Upper lobe of right lung (tissue), 1 donor: ENCODE results near the gene PCDHGC4. TPM values are rescaled to one million over a fixed set of nuclear protein-coding genes. Genes with fewer than 3 reads are reported as not detected.
A peak's percentile ranks its signal among the peaks of the same experiment; 100 is the strongest.

Experiments used
- ATAC-seq: fragments of 200-7000 bp; cut with Tn5 transposase; one replicate; pipeline ENCODE4 v1.9.1; 2020; ENCODE audit warnings: mild to moderate bottlenecking, moderate library complexity
- DNase-seq: peaks from one replicate; pipeline ENCODE4 v3.0.0-alpha.2; 2020
- H3K27ac ChIP-seq: fragments of 200-600 bp; one replicate; pipeline ENCODE4 v1.8.0; 2022
- H3K27me3 ChIP-seq: fragments of 200-600 bp; one replicate; pipeline ENCODE4 v1.8.0; 2022; ENCODE audit warnings: mild to moderate bottlenecking
- H3K36me3 ChIP-seq: fragments of 200-600 bp; one replicate; pipeline ENCODE4 v1.8.0; 2022
- H3K4me1 ChIP-seq: fragments of 200-600 bp; one replicate; pipeline ENCODE4 v1.8.0; 2022
- H3K4me3 ChIP-seq: fragments of 200-600 bp; one replicate; pipeline ENCODE4 v1.8.0; 2022; ENCODE audit warnings: mild to moderate bottlenecking
- H3K9me3 ChIP-seq: fragments of 200-600 bp; one replicate; pipeline ENCODE4 v1.8.0; 2022
- intact Hi-C: fragments of 100-400 bp; cut with DNase I; formaldehyde crosslinking; loops from one replicate; pipeline ENCODE4 v1.11.0; 2022
- total RNA-seq: library from RNA; stranded (reverse); fragmentation: NEBNext Ultra II Directional; extraction: Animal tissue kit (Norgen Biotek cat#: 25700); gene quantifications from one replicate; pipeline ENCODE4 v1.2.1, GENCODE V29; 2021
- TF ChIP-seq, protein P1 (sequence below): fragments of 200-600 bp; IDR thresholded peaks from one replicate; pipeline ENCODE4 v1.8.0; 2022; ENCODE audit warnings: antibody characterized with exemption
- donor health status: DM: no; HTN: yes; CAD: no; lungs with severe emphysema.

The PCDHGC4 gene
- total RNA-seq, 1 donor from 2014 or later, result 1.8 TPM

- Histone ChIP-seq H3K4me3 (peak overlapping the region; percentile 56), H3K27ac (peak overlapping the region; percentile 76), H3K27me3 (no peaks in the 10 kb centered on the region), H3K9me3 (no peaks in the 10 kb centered on the region), H3K4me1 (peaks cover 44% of the 10 kb centered on the region), H3K36me3 (peaks cover 42% of the 10 kb centered on the region)
- ATAC-seq (no peak), DNase-seq (no peak)
- intact Hi-C loops, result no loop called here
- TF ChIP-seq, protein P1, sequence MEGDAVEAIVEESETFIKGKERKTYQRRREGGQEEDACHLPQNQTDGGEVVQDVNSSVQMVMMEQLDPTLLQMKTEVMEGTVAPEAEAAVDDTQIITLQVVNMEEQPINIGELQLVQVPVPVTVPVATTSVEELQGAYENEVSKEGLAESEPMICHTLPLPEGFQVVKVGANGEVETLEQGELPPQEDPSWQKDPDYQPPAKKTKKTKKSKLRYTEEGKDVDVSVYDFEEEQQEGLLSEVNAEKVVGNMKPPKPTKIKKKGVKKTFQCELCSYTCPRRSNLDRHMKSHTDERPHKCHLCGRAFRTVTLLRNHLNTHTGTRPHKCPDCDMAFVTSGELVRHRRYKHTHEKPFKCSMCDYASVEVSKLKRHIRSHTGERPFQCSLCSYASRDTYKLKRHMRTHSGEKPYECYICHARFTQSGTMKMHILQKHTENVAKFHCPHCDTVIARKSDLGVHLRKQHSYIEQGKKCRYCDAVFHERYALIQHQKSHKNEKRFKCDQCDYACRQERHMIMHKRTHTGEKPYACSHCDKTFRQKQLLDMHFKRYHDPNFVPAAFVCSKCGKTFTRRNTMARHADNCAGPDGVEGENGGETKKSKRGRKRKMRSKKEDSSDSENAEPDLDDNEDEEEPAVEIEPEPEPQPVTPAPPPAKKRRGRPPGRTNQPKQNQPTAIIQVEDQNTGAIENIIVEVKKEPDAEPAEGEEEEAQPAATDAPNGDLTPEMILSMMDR, result no peak
Measured at GRCh38 chr5:141514330-141515133, 29.7 kb downstream of the PCDHGC4 start.

DNA sequence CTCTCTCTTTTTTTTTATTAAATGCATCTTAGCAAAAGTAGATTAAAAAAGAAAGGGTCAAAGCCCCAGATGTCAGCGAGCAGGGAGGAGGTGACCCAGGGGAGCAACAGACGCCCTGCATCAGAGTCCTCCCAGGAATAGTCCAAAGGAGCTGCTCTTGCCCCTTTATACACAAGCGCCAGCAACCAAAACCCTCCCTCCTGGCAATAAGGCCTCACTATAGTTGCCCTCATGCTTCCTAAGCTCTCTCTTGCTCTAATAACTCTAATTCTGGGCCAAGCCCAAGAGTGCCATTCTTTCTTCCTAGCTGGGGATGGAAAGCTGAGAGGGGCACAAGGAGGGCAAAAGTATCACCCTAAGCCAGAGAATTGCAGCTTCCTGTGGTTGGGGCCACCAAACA lies 30.3 kb downstream of the PCDHGC4 start:
- H3K36me3 ChIP-seq, result peaks cover 48% of the 10 kb centered on the region
- peaks cover 47% of the 10 kb centered on the region for H3K4me1 ChIP-seq
- no peak overlapping the region for H3K4me3 ChIP-seq
- no peaks in the 10 kb centered on the region for H3K27me3 ChIP-seq
- ATAC-seq (no peak), DNase-seq (no peak)
- H3K27ac ChIP-seq, result peak overlapping the region; percentile 76
- TF ChIP-seq, protein P1, result no peak
- no peaks in the 10 kb centered on the region for H3K9me3 ChIP-seq
- intact Hi-C loops, result no loop called here

DNA sequence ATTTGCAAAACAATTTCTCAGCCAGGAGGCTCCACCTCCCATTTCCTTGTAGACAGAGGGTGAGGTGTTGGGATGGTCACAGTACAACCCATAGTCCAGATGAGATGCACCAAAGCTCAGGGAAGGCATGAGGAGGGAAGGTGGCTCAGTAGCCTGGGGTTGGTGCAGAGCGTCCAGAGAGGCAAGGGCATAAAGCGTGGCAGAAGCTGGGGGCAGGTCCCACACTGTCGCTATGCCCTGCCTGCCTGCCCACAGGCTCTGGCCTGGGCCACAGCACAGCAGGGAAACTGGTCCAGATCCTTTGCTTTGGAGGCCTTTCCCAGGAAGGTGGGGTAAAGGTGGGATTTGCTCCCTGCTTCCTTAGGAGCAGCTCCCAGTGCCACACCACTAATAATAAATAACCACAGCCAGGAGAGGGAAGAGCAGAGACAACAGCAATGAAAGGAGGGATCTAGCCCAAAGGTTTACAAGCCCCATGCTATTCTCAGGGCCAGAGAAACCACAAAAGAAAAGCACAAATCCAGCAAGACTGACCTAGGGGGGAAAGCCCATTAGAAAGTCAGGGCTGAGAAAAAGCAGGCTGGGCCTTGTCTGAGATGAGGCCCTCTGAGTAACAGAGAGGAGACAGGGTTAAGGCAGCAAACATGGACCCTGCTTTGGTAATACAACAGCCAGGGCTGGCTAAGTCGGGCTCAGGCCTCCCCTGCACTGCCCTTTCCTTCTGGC lies 31.3 kb downstream of the PCDHGC4 start:
- DNase-seq (no peak), ATAC-seq (no peak)
- Histone ChIP-seq H3K27me3 (no peaks in the 10 kb centered on the region), H3K36me3 (peaks cover 47% of the 10 kb centered on the region), H3K4me1 (peaks cover 56% of the 10 kb centered on the region), H3K4me3 (no peak overlapping the region), H3K9me3 (no peaks in the 10 kb centered on the region), H3K27ac (peak overlapping the region; percentile 76)
- intact Hi-C loops, result no loop called here
- TF ChIP-seq, protein P1, result no peak

DNA sequence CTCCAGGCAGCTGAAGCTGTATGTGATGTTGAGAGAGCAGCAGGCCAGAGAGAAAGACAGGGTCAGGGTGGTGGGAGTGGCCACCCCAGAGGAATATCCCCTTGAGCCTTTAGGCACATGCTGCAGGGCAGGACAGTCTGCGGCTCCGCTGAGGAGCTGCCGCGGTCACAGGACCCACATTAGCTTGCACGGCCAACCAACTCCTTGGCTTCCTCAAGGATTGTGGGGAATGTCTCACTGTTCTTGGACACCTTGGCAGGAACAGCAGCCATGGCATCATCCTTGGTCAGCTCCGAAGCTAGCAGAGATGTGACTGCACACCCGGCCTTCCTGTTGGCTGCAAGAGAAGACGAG lies 31.8 kb downstream of the PCDHGC4 start:
- intact Hi-C loops, result no loop called here
- Histone ChIP-seq H3K36me3 (peaks cover 42% of the 10 kb centered on the region), H3K4me1 (peaks cover 62% of the 10 kb centered on the region)

DNA sequence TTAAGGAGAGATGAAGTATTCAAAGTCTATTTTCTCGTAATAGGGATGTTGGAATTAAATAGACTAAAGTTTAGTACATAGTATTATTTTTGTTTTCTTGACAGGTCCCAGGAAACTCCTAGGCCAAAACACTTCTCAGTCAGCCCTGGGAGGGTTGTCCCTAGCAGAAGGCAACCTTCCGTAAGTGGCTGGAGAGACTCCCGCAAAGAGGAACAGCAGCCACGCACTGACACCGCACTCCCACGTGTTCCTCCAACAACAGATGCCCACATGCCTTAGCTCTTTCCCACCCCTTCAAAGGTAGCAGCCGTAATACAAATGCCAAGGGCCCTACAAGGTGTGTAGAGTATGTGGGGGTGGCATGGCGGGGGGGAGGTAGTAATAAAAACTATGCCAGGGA lies 32.5 kb downstream of the PCDHGC4 start:
- H3K27ac ChIP-seq, result peak overlapping the region; percentile 76
- H3K9me3 ChIP-seq, result no peaks in the 10 kb centered on the region
- DNase-seq (no peak), ATAC-seq (no peak)
- H3K27me3 ChIP-seq, result no peaks in the 10 kb centered on the region
- peaks cover 38% of the 10 kb centered on the region for H3K36me3 ChIP-seq
- intact Hi-C loops, result no loop called here
- TF ChIP-seq, protein P1, result no peak
- H3K4me3 ChIP-seq, result no peak overlapping the region
- H3K4me1 ChIP-seq, result peaks cover 64% of the 10 kb centered on the region

More for the DNA sequence above, 31.8 kb downstream of the PCDHGC4 start:
- TF ChIP-seq, protein P1, result no peak
- Histone ChIP-seq H3K27ac (peak overlapping the region; percentile 76), H3K27me3 (no peaks in the 10 kb centered on the region), H3K4me3 (no peak overlapping the region), H3K9me3 (no peaks in the 10 kb centered on the region)
- DNase-seq, result no peak
- ATAC-seq, result no peak
